Fibroblast of skin of abdomen (primary cell): ENCODE data around the gene GAREM1.
"Not testable (repeated sequence)": the region's sequence is repeated elsewhere in the genome, so short reads cannot be mapped to it uniquely, and the experiment has no call there.

ENCODE experiments used
- DNase-seq: peaks from one replicate; pipeline ENCODE4 v3.0.0-alpha.2; 2013

The GAREM1 gene

DNA sequence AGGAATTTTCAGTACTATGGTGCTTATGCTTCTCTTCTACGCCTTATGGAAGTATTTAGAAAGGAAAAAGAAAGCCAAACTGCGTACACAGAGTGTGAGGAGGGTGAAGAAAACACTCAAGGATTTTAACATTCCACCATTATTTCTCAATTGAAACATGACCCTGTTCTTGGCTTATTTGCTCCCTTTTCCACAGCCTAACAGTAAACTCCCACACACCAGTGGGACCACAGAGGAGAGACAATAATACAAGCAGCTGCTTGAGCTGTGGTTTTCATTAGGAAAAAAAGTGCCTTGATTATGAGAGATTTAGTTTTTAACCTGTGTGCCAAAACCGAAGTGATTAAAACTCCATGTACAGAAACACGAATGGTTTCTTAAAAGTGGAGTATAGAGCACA lies 146.5 kb downstream of the GAREM1 start:
- DNase-seq, result peak; percentile 46

DNA sequence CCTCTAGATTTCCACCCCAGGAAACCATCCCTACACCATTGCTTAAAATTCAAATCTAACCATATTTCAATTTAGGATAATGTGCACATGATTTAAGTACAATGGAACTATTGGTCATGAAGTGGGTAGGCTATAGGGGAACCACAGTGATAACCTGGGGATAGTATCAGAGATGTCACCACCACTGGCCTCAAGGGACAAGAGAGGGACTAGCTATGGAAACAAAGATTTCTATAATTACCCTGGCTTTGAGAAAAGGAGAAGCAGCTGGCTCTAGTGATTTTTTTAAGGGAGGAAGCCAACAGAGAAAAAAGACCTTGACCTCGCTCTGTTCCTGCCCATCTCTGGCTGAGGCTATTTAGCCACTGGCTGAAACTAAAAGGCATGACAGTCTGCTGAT lies 148.9 kb downstream of the GAREM1 start:
- no peak for DNase-seq

DNA sequence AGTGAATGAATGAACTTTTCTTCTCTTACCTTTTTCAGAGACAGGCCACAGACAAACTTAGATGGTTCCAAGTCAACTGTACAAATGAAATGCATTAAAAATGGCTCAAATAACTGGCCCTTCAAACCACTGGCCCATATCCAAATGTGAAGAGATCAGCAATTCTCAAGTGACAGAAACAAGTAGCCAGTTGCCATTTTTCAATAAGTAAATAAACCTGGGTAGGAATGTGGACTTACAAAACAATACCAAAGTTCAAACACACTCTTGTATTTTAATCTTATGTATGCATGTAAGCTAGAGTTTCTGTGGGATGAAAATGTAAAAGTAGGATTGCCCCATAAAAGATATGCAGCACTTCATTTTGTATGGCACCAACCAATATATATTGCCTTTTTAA lies 151.6 kb downstream of the GAREM1 start:
- no peak for DNase-seq

DNA sequence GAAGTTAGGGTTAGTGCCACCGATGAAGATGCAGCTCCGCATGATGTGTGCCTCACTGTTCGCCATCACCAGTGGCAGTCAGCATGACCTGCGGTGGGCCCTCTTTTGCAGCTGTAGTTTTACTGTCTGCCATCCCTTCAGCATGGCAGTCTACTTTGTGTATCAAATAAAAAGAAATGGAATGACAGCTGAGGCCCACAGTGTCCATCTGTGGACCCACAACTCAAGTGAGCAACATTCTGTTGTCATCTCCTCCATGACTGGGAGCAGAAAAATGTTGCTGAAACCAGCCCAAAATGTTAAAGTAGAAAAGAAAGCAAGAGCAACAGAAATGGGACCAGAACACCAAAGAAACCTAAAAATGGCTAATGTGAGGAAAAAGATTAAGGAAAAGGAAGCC lies 152.1 kb downstream of the GAREM1 start:
- peak; percentile 28 for DNase-seq

DNA sequence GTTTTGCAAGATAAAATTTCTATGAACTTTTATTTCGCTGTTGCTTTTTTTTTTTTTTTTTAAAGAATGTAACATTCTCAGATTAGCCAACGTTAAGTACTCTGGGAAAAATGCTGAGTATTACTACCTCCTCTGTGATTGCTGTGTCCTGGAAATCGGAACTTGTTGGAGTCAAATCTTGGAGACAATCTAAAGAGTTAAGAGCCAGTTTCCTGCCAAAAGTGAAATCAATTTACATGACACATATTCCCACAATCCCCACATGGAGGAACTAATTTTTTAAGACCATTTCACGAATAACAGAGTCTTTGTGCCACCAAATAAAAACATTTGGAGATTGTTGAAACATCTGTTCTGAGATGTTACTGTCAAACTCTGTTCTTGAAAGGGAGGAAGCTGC lies 153.0 kb downstream of the GAREM1 start:
- DNase-seq, result peak; percentile 77

DNA sequence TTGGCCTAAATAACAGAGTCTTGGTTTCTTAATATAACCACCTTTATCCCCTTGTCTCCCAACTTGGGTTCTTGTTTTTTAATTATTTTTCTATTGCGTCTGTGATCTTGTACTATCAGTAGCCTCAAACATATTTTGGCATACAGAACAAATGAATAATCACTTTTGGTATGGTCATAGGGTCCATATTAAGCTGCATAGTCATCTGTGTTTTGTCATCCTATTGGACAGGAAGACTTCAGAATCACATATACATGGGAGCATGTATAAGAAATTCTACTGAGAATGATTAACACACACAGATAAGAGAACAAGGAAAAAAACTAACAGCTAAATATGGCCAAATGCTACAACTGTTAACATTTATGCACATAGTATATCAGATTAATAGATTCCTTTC lies 154.8 kb downstream of the GAREM1 start:
- peak; percentile 58 for DNase-seq

DNA sequence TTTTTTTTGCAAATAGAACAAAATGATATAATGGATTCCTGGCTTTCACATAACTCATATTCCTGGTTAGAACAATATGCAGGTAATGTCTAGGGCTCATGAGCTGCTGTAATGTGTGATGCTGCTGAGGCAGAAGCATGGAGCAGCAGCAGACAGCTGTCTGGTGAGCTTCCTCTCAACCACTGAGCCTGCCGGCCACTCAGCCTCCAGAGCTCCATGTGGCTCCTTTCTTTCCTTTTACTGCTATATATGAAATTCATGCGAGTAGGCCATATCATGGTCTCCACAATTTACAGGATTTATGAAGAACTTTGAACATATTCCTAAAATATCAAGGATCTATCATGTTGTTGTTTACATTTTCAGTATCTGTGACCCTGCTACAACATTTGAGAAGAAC lies 159.9 kb downstream of the GAREM1 start:
- no peak for DNase-seq

DNA sequence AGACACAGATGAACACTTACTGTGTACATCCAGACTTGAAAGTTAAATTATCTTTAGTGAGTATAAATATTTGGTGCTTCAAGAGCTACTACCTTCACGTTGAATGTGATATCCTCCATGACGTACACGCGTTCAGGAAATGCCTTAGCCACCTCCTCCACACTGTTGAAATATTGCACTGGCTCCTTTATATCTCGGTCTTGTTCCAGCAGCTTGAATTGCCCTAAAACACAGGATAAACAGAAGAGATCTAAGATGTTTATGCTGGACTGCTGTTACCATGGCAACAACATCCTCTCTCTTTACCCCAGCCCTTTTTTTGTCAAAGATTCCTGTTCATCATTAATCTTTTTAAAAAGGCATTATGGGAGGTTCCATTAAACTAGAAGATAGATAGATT lies 160.6 kb downstream of the GAREM1 start:
- DNase-seq, result peak; percentile 12

DNA sequence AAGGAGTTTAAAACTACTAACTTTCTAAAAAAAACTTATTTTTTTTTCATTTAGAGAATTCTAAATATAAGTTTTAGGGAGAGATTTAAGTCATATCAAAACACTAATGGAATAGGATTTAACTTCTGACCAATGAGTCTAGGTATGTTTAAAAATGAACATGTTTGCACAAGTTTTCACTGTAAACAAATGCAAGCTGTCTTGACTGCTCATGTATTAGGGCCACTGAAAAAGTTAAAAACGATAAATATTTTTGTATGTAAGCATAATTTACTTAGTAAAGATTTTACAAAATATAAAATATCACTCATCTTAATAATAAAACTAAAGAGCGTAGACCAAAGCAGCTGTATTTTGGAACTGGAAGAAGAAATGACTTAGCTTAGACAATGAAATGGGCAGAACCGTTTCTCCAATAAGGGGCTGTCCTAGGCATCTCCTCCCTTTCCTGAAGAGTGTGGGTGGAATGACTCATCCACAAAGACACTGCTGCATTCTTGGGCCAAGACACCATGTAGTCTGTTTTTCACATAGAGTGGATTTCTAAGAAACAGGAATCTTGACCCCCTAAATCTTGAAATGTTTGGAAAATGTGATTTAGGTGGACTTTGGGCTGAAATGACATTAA lies 162.1 kb downstream of the GAREM1 start:
- DNase-seq, result peak; percentile 74

DNA sequence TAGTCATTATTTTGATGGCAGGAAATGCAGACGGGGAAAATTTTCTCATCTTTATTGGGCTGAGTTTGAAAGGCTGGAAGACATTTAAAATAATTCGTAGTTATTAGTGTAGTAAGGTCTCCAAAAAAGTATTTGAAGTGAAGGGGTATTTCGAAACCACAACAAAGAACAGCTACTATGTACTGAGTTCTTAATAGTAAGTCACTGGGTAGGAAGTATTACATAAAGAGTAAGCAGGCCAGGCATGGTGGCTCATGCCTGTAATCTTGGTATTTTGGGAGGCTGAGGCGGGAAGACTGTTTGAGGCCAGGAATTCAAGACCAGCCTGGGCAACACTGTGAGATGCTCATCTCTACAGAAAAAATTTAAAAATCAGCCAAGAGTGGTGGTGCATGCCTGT lies 167.3 kb downstream of the GAREM1 start:
- no peak for DNase-seq

DNA sequence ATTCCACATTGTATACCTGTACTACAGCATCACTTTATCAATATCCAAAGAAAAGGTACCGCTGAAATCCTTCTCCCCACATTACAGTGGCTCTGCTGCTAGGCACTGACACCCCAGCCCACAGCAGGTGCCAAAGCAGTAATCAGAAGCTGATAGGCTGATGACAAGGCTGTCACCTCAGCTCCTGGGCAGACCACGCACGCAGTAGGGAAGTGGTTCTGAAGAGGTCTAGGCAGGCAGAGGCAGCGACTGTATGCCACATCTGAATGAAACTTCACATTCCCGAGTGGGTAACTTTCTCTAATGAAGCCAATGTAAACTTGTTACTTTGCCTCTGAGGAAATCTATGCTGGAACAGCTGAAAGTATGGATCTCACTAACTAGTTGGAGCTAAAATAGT lies 167.9 kb downstream of the GAREM1 start:
- DNase-seq, result no peak

DNA sequence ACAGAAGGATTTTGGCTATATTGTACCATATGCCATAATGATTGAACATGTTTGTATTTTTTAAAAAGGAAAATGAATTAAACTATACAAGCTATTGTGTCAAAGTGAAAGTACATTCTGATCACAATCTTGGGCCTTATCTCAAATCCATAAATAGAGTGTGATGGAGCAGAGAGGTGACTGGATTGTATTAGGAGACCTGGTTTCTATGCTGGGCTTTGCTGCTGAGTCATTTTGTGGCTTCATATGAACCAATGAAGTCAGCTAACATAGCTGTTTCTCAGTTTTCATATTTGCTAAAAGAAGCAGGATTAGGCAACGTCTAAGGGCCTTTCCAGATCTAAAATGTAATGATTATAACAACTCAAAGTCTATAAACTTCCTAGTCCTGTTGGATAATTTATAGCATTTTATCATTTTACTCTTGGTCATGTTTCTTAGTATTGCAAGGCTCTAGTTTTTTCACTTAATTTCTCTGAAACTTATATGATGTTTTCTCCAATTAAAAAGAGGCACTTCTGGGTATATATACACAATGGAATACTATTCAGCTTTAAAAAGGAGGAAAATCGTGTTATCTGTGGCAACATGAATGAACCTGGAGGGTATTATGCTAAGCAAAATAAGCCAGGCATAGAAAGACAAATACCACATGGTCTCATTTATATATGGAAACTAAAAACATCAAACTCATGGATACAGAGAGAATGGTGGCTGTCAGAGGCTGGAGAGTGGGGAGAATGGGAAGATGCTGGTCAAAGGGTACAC lies 168.5 kb downstream of the GAREM1 start:
- DNase-seq, result peak; percentile 82

DNA sequence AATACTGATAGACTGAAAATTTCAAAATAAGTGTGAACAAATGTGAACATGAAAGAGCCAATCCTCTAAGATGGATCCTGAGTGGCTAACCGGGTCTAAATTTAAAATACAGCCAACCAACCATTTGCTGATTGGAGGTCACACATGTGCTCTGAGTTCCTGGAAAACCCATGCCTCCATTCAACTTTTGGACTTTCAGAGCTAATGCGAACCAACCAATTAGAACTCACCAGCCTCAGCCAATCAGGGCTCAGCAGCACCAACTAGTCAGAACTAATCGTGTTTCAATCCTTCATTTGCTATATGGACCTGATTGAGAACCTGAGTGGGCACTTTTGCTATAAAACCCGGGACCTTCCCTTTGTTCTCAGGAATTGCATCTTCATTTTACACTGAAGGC lies 169.3 kb downstream of the GAREM1 start:
- no peak for DNase-seq

DNA sequence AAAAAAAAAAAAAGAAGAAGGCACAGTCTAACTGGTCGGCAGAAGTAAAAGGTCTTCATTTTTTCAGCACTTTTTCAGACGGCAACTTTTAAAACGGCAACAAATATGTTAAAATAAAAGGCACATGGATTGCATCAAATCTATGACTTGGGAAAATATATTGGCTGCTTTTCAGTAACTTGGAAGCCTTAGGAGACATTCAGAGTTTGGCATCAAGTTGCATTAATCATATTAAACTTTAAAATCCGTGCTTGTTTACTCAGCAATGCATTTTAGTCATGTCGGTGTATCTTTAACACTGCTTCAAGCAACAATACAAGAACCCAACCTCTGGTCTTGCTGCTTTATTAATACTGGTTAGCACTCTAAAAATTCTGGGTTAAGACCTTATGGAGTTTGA lies 169.8 kb downstream of the GAREM1 start:
- peak; percentile 70 for DNase-seq

DNA sequence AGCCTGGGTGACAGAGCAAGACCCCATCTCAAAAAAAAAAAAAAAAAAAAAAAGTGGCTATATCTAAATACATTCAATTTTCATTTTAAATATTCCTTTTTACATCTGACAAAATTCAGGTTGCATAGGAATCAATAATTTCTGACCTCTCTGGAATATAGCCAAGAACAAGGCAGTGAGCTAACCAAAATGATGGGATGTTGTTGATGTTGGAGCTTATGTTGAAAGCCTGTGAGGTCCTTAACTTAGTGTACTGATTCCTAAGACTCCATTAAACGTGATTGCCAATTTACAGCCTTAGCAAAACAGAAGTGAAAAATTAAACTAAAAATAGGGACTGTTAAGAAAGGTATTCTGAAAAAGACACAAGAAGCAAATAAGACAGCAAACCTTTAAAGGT lies 171.2 kb downstream of the GAREM1 start:
- no peak for DNase-seq

DNA sequence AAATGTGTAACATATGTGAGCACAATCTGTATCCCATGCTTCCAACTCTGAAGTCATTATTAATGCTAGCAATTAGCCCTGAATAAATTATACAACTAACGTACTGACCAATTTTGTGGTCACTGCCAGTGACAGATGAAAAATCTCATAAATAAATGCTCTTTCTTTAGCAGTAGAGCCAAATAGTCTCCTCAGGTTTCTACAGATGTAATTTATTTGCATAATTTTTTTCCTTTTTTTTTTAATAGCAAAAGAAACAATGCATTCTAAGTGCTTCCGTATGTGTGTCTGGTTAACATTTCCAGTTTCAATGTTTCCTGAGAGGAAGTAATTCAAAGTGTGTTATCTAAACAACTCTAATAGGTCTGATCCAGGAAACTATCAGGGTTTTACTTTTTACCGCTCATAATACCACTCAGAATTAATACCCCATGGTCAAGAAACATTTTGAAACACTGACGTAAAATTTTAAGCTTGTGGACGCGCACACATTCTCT lies 172.5 kb downstream of the GAREM1 start:
- DNase-seq, result peak; percentile 74

DNA sequence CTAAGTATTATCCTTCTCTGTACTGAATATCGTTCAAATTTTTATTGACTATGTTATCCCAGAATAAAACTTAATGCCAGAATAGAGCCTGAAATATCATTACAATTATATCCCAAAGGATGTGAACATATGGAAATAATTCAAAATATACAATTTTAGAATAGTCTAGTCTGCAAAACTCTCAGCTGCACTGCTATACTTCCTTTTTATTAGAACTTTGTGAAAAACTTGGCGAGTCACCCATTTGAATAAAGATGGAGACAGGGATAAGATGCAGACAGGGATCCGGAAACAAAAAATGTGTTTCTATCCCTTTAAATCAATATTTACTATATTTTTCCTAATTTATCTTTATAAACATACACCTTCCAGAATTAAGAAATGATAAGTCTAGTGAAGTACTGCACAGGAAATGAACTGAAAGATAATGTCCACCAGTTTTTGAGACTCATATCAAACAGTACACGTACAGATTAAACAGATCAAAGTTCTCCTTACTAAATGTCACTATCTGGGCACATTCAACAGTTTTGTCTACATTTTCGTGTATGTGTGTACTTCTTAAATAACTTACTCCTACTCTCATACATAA lies 173.0 kb downstream of the GAREM1 start:
- DNase-seq, result no peak

DNA sequence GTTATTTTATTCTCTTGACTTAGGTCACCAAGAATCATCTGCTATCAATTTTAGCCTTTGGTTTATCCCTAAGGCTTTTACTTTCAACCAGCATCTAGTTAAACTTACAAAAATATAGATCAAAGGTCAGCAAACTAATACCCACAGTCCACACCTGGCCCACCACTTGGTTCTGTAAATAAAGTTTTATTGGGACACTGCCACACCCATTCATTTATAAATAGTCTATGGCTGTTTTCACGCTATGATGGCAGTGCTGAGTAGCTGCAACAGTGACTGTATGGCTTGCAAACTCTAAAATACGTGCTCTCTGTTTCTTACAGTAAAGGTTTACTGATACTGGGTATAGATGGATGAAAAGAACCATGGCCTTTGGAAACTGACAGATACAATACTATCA lies 173.8 kb downstream of the GAREM1 start:
- DNase-seq, result no peak

DNA sequence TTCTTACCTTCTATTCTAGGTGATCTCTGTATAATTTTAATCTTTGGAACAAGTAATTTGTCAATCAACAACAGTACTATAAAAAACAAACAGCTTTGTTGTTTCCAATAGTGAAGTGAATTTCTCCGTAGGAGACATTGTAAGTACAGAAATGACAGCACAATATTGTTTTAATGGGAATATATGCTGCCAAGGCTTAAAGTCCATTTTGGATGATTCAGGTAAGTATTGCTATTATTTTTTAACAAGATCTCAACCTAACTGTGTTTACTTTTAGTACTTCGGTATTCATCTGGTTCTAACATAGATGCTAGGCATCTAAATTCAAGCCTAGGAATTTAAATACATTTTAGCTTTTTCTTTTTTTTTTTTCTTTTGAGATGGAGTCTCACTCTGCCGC lies 175.1 kb downstream of the GAREM1 start:
- no peak for DNase-seq

DNA sequence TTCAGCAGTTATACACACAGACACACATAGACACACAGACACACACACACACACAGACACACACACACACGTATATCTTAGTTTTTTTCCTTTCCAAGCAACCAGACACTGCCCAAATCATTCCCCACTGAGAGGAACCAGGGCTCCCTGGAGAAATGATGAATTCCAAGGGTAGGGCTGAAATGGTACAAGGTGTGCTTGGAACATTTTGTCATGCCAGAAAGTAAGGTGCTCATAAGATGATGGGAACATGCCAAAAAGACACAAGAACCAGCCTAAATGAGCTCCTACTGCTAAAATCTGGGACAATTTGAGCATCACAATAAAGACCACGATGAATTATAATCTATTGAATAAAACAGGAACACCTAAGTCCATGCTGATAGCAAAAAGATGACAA lies 177.6 kb downstream of the GAREM1 start:
- DNase-seq, result no peak

DNA sequence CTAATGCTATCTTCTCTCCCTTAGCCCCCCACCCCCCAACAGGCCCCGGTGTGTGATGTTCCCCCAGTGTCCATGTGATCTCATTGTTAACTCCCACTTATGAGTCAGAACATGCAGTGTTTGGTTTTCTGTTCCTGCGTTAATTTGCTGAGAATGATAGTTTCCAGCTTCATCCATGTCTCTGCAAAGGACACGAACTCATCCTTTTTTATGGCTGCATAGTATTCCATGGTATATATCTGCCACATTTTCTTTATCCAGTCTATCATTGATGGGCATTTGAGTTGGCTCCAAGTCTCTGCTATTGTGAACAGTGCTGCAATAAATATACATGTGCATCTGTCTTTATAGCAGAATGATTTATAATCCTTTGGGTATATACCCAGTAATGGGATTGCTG lies 179.1 kb downstream of the GAREM1 start:
- not testable (repeated sequence) for DNase-seq

DNA sequence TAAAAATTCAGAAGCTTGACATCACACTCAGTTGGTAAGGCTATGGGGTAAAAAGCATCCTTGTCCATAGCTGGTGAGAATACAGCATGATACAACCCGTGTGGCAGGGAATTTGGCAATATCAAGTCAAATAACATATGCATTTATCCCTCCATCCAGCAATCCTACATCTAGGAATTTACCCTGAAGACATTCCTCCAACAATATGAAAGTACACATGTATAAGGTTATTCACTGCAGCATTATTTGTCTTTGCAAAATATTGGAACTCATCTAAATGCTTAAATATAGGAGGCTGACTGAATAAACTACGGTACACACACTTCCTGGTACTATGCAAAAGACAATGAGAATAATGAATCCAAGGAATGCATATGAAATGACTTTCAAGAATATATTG lies 179.9 kb downstream of the GAREM1 start:
- DNase-seq, result no peak

DNA sequence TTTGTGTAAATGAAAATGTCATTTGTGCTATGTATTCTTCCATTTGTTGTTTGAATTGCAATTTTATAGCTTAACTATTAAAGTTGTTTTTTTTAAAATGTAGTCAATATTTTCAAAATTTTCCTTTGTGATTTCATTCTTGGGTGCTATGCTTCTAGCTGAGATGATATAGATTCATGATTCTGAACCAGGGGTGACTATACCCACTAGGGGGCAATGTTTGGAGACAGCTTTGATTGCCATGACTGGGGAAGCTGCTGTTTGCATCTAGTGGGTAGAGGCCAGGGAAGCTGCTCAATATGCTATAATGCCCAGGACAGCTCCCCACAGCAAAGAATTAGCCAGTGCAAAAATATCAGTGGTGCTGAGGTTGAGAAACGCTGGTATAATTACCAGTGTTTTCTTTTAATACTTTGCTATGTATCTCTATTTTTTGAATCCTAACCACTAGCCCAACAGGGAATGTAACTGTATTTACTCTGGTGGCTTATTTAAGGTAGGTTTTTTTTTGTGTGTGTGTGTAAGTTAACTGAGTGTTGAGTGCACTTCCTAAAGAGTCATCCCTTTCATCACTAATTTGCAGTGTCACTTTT lies 181.1 kb downstream of the GAREM1 start:
- DNase-seq, result peak; percentile 65

DNA sequence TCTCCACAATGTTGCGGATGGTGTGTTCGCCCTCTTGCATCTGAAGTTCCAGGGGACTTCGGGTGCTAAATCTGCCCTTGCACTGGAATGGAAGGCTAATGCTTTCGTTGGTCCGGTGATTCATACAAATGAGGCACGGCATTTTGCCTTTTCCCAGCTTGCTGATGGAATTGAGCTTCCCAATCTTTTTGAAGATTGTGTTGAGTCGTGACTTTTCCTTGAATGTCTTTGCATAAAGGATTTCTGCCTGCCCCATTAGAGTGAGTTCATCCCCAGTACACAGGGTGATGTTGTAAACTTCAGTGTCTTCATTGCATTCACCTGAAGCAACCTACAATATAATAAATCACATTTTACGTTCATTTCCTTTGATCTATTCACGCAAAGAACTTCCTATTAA lies 182.8 kb downstream of the GAREM1 start:
- no peak for DNase-seq
